Measurements from ENCODE around the gene SOCS3.
"Not testable (repeated sequence)": the region's sequence is repeated elsewhere in the genome, so short reads cannot be mapped to it uniquely, and the experiment has no call there.

Gene SOCS3

GRCh38 chr17:78332991-78333390 lies 26.9 kb downstream of the SOCS3 start:
- no peak overlapping the region for H3K4me3 ChIP-seq (ENCODE audit: low read length)
- TF ChIP-seq, protein P1, sequence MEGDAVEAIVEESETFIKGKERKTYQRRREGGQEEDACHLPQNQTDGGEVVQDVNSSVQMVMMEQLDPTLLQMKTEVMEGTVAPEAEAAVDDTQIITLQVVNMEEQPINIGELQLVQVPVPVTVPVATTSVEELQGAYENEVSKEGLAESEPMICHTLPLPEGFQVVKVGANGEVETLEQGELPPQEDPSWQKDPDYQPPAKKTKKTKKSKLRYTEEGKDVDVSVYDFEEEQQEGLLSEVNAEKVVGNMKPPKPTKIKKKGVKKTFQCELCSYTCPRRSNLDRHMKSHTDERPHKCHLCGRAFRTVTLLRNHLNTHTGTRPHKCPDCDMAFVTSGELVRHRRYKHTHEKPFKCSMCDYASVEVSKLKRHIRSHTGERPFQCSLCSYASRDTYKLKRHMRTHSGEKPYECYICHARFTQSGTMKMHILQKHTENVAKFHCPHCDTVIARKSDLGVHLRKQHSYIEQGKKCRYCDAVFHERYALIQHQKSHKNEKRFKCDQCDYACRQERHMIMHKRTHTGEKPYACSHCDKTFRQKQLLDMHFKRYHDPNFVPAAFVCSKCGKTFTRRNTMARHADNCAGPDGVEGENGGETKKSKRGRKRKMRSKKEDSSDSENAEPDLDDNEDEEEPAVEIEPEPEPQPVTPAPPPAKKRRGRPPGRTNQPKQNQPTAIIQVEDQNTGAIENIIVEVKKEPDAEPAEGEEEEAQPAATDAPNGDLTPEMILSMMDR (conservative IDR thresholded peaks at IDR 0.05; ENCODE audit: low read length), result no peak
- DNase-seq (ENCODE audit: low read depth), result no peak

GRCh38 chr17:78331355-78331754 lies 28.5 kb downstream of the SOCS3 start:
- DNase-seq (ENCODE audit: low read depth); H3K4me3 ChIP-seq (ENCODE audit: low read length): not testable (repeated sequence)

DNA sequence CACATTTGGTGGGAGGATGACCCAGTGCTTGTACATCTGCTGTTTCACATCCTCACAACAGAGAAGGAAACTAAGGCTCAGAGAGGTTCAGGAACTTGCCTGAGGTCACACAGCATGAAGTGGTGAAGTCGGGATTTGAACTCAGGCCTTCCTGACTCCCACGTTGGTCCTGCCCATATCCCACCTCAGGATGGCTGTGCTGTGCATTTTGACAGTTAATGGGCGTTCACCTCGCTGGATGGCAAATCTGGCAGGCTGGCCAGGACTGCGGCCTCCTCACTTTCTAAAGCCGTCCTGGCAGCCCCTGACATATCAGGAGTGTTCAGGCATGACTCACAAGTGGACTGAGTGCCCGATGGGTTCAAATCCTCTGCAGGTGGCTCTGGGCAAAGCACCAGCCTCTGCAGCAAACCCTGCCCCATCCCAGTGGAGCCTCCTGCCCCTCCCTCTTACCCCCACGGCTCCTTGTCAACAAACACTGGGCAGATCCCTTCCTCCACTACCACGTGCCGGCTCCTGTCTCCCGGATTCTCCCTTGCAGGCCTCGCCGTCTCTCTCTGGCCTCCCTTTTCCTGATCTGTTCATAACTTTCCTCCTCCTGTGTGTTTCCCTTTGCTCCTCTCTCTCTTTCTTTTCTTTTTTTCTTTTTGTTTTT lies 29.2 kb downstream of the SOCS3 start:
- no peak for DNase-seq (ENCODE audit: low read depth)
- TF ChIP-seq, protein P1 (conservative IDR thresholded peaks at IDR 0.05; ENCODE audit: low read length), result no peak
- H3K4me3 ChIP-seq (ENCODE audit: low read length), result no peak overlapping the region

DNA sequence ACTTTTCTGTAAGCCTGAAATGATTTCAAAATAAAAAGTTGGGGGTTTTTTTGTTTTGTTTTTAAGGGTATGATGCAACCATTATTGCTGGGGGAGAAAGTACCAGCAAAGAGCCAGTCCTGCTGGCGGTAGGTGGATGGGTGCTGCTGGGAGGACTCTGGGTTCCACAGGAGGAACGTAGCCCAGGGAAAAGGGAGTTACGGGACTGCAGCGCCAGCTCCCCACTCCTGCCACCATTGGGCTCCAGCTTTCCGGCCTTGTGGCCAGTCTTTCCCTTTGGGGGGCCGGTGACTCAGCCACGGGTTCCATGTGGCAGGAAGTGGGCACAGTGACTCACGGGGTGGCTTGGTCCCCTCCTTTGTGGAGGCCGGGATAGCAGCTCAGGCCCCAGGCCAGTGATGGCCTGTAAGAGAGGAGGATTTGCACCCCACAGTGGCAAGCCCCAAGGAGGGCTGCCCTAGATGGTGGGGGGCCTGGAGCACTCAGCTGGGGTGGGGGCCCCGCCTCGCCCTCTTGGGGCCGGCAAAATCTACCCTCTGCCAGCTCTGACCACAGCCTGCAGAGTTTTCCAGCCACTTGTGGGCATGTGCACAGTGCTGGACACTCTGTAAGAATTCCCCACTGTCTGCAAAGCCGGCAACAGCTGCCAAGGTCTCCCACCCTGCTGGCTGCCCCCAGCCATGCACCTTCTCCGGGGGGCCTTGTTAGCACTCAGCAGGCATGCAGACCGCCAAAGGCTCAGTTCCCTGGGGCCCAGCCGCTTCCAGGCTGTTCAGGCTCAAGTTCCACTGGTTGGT lies 30.4 kb downstream of the SOCS3 start:
- peak; percentile 90 for DNase-seq (ENCODE audit: low read depth)
- H3K4me3 ChIP-seq (ENCODE audit: low read length), result no peak overlapping the region; the same call in 1 of the 2 replicates
- TF ChIP-seq, protein P1 (conservative IDR thresholded peaks at IDR 0.05; ENCODE audit: low read length), result peak; percentile 6; the same call in 1 of the 2 replicates

DNA sequence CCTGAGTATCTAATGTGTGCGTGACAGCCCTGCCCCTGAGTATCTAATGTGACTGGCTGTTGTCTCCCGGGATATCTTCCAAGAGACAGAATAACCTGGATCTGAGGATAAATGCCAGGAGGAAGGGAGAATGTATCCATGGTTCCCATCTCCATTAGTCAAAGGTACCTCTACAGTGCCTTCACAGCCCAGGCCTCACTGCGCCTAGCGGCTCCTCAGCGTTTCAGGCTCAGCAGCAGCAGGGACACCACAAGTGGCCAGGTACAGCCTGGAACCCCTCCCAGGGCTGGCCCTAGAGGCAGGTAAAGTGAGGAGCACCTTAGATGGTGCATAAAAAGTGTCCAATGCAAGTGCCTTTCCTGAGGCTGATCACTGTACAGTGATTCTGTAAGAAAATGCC lies 32.0 kb downstream of the SOCS3 start:
- H3K4me3 ChIP-seq (ENCODE audit: low read length), result no peak overlapping the region
- no peak for DNase-seq (ENCODE audit: low read depth)
- TF ChIP-seq, protein P1 (conservative IDR thresholded peaks at IDR 0.05; ENCODE audit: low read length), result no peak

DNA sequence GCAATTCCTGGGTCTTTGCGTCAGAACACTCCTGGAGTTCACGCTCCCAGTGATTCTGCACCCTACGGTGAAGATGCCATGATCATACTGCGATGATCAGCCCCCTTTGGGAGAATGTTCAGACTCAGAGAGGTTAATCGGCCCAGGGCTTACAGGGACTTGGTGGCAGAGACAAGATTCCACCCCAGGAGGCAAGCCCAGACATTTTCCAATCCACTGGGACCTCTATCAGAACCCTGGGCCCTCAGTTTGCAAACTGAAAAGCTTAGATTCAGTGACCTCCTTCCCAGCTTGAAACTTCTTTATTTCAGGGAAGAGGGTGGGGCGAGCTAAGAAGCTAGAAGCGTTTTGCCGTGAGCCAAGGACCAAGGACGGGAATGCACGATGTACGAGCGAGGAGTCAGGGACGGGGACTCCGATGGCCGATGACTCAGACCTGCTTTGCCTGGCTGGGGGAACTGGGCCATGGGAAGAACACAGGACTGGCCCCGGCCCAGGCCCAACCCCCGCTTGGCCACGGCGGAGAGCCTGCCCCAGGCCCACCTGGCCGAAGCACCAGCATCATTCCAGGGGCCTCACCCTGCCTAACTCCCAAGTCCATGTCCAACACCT lies 34.7 kb downstream of the SOCS3 start:
- H3K4me3 ChIP-seq (ENCODE audit: low read length), result peak overlapping the region; percentile 1
- TF ChIP-seq, protein P1 (conservative IDR thresholded peaks at IDR 0.05; ENCODE audit: low read length), result no peak
- DNase-seq (ENCODE audit: low read depth), result peak; percentile 75

- peak overlapping the region; percentile 24 for H3K4me3 ChIP-seq (ENCODE audit: low read length)
- TF ChIP-seq, protein P1 (conservative IDR thresholded peaks at IDR 0.05; ENCODE audit: low read length), result no peak
- peak; percentile 91 for DNase-seq (ENCODE audit: low read depth)
These were observed 35.3 kb downstream of the SOCS3 start for GRCh38 chr17:78324391-78325075.

Data from AG10803 (cell line).